ENCODE results near the gene PPP1R36.
"Not testable (repeated sequence)": the region's sequence is repeated elsewhere in the genome, so short reads cannot be mapped to it uniquely, and the experiment has no call there.

The PPP1R36 gene

GRCh38 chr14:64611358-64612020, 61.7 kb downstream of the PPP1R36 start:
- DNase-seq (ENCODE audit: low read depth in 2 of 3, low spot score in 2 of 3), result no peak

DNA sequence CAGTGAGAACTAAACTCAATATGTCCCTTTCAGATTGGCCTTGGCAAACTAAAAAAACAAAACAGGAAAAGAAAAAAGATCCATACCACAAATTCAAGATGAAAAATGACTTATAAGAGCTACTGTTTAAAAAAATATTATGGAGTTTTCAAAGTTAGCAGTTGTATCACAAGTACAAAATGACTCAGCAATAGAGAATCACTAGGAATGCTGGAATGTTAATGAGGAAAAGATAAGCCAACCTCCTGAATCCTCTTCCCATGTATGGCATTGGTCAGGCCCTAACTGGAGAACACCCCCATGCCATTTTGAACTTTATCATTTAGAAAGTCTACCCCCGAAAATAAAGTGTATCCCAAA, 62.2 kb downstream of the PPP1R36 start:
- no peak for DNase-seq (ENCODE audit: low read depth in 2 of 3, low spot score in 2 of 3)

DNA sequence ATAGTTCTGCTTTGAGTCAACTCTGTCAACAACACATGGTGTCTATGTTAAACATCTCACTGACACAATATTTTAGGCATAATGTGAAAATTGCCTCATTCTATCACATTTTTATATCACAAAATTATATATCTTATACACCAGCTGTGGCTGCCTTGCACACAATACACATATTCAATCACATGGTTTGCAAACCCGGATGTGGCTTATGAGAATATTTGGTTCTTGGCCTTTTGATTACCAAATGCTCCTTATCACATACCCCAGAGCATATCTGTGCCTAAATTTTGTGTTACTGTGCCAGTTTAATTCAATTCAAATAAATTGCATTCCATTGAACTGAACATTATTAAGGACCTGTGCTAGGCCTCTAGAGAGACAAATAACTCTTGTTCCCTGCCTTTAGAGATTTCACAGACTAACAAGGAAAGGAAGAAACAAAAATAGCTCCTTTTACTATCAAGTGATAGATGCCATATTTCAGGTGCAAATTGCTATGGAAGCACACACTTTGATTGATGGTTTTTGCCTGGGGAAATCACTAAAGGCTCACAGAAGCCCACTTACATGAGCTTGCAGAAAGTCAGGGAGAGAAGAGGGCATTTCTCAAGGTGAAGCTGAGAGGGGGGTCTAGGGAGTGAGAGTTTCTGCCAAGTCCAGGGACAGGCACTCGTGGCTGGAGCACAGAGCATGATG, 63.4 kb downstream of the PPP1R36 start:
- DNase-seq (ENCODE audit: low read depth in 2 of 3, low spot score in 2 of 3), result no peak

- no peak for DNase-seq (ENCODE audit: low read depth in 2 of 3, low spot score in 2 of 3)
Observed at GRCh38 chr14:64614166-64614565, 64.4 kb downstream of the PPP1R36 start.

DNA sequence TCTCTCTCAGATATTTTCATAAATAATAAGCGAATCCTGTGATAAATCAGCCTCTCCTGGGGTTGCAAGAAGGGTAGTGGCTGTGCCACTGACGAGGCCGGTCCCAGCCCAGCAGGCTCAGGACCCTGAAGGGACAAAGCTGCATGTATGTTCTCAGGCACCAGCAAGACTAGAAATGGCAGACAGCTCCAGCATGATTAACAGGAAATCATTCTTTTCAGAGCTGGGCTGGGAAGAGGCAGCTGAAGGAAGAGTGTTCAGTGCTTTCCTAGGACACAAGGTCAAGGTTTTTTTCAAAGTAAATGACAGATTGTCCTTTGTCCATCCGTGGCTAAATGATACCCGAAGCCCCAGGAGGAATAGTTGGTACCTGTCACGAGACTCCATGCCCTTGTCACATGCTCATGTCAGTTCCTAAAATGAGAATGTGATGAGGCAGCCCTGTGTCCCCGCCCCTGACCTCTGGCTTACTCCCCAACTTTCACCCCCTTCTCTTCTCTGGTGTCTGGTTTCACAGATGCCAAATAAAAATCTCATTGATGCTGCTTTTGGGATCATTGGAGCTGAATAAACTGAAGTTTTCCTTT, 65.1 kb downstream of the PPP1R36 start:
- DNase-seq (ENCODE audit: low read depth in 2 of 3, low spot score in 2 of 3), result no peak

- DNase-seq (ENCODE audit: low read depth in 2 of 3, low spot score in 2 of 3), result not testable (repeated sequence)
Observed at GRCh38 chr14:64617872-64618408, 68.2 kb downstream of the PPP1R36 start.

DNA sequence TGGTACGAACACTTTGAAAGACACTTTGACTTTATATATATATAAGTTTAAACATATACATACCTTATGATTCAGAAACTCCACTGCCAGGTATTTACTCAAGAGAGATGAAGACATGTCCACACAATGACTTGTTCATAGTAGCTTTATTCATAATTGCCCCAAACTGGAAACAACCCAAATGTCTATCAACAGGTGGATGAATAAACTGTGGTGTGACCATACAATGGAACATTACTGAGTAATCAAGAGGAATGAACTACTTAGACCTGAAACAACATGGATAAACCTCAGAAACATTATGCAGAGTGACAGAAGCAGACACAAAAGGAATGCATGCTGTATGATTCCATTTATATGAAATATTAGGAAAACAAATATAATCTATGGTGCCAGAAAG, 71.1 kb downstream of the PPP1R36 start:
- DNase-seq (ENCODE audit: low read depth in 2 of 3, low spot score in 2 of 3), result no peak

GRCh38 chr14:64623554-64624165, 73.9 kb downstream of the PPP1R36 start:
- DNase-seq (ENCODE audit: low read depth in 2 of 3, low spot score in 2 of 3), result no peak

GRCh38 chr14:64625386-64626232, 75.8 kb downstream of the PPP1R36 start:
- DNase-seq (ENCODE audit: low read depth in 2 of 3, low spot score in 2 of 3), result no peak

DNA sequence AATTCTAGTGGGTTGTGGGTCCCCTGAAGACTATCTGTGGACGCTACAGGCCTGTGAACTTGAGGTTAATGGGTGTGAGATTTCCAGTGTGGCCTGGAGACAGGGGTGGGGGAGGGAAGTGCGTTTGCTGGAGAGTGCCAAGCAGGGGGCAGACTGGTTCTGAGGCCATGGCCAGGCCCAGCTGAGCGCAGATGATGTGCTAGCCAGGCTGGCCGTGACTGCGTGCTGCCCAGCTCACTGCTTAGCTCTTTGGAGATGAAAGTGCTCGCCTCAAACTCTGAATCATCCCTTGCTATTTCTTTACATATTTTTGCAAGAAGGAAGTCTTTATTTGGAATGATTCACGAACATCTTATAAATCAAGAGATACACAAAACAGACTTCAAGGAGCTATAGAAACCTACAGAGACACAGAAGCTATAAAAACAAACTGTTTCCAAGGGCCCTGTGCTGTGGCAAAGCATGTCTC, 79.2 kb downstream of the PPP1R36 start:
- no peak for DNase-seq (ENCODE audit: low read depth in 2 of 3, low spot score in 2 of 3)

DNA sequence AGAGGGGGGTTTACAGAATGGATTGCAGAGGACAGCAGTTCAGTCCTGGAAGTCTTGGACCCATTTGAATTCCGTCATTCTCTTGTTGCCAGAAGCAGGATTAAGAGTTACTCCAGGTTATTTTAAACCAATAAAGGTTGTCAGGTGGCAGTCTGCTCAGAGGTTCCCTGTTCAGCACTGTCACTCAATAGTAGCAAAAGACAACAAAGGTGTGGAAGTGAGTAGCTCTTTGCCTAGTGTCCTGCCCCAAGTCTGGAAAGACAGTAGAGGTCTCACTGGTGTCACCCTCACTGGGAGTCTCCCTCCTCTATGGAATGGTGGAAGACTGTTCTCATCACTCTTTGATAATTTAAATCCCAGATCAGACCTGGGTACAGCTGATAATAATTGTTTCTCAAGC, 81.0 kb downstream of the PPP1R36 start:
- DNase-seq (ENCODE audit: low read depth in 2 of 3, low spot score in 2 of 3), result no peak

DNA sequence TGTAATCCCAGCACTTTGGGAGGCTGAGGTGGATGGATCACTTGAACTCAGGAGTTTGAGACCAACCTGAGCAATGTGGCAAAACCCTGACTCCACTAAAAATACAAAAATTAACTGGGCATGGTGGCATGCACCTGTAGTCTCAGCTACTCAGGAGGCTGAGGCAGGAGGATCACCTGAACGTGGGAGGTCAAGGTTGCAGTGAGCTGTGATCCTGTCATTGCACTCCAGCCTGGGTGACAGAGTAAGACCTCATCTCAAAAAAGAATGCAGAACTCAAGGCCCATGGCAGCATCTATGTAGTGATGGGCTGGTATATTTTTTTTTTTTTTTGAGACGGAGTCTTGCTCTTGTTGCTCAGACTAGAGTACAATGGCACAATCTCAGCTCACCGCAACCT, 81.5 kb downstream of the PPP1R36 start:
- DNase-seq (ENCODE audit: low read depth in 2 of 3, low spot score in 2 of 3), result not testable (repeated sequence)

GRCh38 chr14:64632056-64632455, 82.3 kb downstream of the PPP1R36 start:
- no peak for DNase-seq (ENCODE audit: low read depth in 2 of 3, low spot score in 2 of 3)

DNA sequence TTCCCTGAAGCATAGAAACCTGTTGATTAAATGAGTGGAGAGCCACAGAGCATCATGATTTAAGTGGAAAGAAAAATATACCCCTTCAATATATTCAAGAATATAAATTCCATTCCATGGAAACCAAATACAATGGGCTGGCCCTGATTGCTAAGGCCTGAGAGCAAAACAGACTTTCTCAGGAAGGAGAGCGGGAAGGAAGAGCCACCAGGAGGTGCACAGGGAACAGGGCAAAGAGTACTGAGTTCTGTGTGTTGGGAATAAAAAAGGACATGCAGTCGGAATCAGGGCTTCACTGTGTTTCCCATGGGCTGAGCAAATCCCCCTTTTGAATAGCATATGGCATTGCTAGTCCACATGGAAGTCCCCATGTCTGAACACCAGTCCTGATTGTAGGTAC, 84.8 kb downstream of the PPP1R36 start:
- no peak for DNase-seq (ENCODE audit: low read depth in 2 of 3, low spot score in 2 of 3)

DNA sequence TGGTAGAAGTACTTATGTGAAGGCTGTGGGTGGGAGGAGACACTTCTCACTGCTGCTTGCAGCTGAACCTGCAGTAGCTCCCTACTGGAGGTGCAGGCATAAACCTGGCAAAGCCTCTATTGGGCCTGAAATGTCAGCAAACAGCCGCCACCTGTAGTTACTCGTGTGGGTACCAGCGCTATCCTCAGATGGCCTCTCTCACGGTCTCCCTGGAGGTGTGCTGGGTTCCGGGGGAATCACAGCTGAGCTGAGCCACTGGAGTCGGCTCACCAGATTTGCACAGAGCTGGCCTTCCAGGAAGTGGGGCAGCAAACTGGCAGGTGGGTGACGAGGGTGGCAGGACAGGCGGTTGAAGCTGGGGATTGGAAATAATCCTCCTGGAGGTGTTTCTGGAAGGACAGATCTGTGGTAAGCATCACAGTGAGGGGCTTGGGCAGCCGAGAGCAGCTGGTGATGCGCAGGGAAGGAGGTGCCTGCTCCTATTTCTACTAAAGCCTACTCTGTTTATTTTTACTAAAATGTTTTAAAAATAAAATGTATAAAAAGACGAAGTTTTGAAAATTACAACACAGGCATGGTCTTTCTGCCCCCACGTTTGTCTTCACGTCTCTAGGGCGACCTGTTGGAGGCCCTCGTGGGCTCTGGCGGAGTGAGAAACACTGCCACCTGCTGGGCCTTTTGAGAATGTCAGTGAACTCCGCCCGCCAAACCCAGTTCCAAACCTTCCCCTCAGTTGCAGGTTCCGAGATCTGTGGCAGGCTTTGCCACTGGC, 86.6 kb downstream of the PPP1R36 start:
- peak; percentile 22 to 68 (median 51) for DNase-seq (ENCODE audit: low read depth in 2 of 3, low spot score in 2 of 3)

- DNase-seq (ENCODE audit: low read depth in 2 of 3, low spot score in 2 of 3), result no peak
Observed at GRCh38 chr14:64636980-64637429, 87.2 kb downstream of the PPP1R36 start.

DNA sequence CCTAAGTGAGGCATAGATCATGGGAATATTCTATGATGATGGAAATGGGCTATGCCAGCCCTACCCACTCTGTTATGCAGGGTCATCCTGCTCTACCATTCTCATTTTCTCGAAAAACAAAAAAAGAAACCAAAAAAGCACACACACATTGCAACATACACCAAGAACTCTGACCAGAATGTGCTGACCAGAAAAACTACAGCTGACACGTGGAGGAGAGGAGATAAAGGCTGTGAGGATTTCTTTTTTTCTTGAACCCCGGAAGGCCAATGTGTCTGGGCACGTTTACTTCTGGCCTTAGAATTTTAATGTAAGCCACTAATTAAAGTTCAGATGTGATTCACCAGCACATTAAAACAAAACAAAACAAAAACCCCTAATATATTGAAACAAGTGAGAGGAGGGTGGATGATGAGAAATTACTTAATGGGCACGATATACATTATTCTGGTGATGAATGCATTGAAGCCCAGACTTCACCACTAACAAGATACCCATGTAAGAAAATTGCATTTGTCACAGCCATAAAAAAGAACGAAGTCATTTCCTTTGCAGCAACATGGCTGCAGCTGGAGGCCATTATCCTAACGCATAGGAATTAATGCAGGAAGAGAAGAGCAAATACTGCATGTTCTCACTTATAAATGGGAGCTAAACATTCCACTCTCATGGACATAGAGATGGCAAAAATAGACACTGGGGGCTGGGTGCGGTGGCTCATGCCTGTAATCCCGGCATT, 88.1 kb downstream of the PPP1R36 start:
- no peak for DNase-seq (ENCODE audit: low read depth in 2 of 3, low spot score in 2 of 3)

- DNase-seq (ENCODE audit: low read depth in 2 of 3, low spot score in 2 of 3), result no peak
Observed at GRCh38 chr14:64638625-64639024, 88.9 kb downstream of the PPP1R36 start.
